Body of pancreas (tissue), 4 donors: ENCODE measurements around the gene LUC7L. TPM values are rescaled to one million over a fixed set of nuclear protein-coding genes. Genes with fewer than 3 reads are reported as not detected.
A peak's percentile ranks its signal among the peaks of the same experiment; 100 is the strongest.
"Not testable (repeated sequence)": the region's sequence is repeated elsewhere in the genome, so short reads cannot be mapped to it uniquely, and the experiment has no call there.

Experiments used
- ATAC-seq: fragments of 150-250 bp; one replicate; pipeline ENCODE4 v1.9.1; 2016
- DNase-seq, 4 donors: peaks; one replicate each; pipeline ENCODE4 v3.0.0-alpha.2; 2019
- H3K27ac ChIP-seq, 4 donors: fragments of 200-600 bp; sonication (generic); 1 replicate in 3 of 4; 2 replicates in 1 of 4; pipeline versions ENCODE4 v1.5.1 to v1.6.1; 2016 to 2019; ENCODE audit warnings: mild to moderate bottlenecking in 1 of 4, mixed read lengths in 1 of 4, moderate library complexity in 1 of 4
- H3K27me3 ChIP-seq, 2 donors: fragments of 200-600 bp; sonication (generic); one replicate each; pipeline ENCODE4 v1.6.0; 2016; ENCODE audit warnings: mild to moderate bottlenecking in 1 of 2
- H3K36me3 ChIP-seq, 2 donors: fragments of 200-600 bp; sonication (generic); replicated peaks in 1 of 2; 2 replicates each; pipeline ENCODE4 v1.5.1; 2016; ENCODE audit warnings: low read depth in 2 of 2; ENCODE audit not compliant: insufficient read depth in 1 of 2
- H3K4me1 ChIP-seq: fragments of 200-600 bp; sonication (generic); one replicate; pipeline ENCODE4 v1.6.0; 2016
- H3K4me3 ChIP-seq, 2 donors: fragments of 200-600 bp; sonication (generic); 1 replicate in 1 of 2; 2 replicates in 1 of 2; pipeline ENCODE4 v1.5.1; 2016 to 2019
- H3K9me3 ChIP-seq, 3 donors: fragments of 200-600 bp; sonication (generic); 1 replicate in 2 of 3; 2 replicates in 1 of 3; pipeline ENCODE4 v1.5.1; 2016
- CTCF ChIP-seq, 7 experiments: fragments of 450-650 bp in 4 of 7; fragments of 200-600 bp in 3 of 7; sonication (generic) in 3 of 7; IDR thresholded peaks; one replicate each; pipeline ENCODE4 v1.5.1; 2016 to 2019; ENCODE audit warnings: antibody characterized with exemption in 7 of 7
- POLR2A ChIP-seq, 3 donors: fragments of 450-650 bp; IDR thresholded peaks; one replicate each; pipeline ENCODE4 v1.6.1; 2016; ENCODE audit warnings: antibody characterized with exemption in 3 of 3, mild to moderate bottlenecking in 2 of 3
- WGBS, 2 donors: methylation state at CpG; one replicate each; pipeline ENCODE4 v1.1.5; 2017; 5-methylcytosine and 5-hydroxymethylcytosine counted together
- intact Hi-C: fragments of 100-400 bp; cut with DNase I; formaldehyde crosslinking; loops from one replicate; pipeline ENCODE4 v1.15.1; 2023
- total RNA-seq, 2 donors: library from RNA; depleted of rRNA; stranded (reverse); fragments of >200 nt; gene quantifications; one replicate each; pipeline ENCODE4 v1.1.0, GENCODE V29; 2016

Gene LUC7L
- total RNA-seq, 2 donors from 2014 or later = 106 to 162 TPM

DNA sequence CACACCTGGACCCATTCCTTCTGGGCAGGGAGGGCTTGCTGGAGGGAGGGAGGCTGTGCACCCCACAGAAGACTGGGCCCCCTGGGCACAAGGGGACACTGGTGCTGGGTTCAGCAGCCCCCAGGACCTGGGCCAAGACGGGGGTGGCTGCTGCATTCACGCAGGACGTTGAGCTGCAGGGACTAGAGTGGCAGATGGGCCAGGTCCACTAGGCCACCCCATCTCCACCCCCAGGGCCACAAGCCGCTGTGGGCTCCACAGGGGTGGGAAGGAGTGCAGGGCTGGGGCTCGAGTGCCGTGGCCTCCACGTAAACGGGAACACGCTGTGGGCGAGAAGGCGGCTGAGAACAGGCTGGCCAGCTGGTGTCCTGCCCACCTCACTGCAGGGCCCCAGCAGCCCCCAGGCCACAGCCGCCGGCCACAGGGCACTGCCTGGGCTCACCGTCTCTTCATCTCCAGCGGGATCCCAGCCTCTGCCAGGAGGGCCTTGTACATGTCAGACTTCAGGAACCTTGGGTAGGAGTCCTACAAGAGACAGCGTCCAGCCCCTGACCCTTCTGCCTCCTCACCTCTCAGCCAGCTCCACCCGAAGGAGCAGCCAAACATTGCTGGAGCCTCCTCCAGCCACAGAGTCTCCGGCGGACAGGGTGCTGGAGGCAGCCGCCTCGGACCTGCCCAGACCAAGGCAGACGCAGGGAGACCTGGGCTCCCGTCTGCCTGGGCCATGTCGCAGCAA, 40.0 kb upstream of the LUC7L start:
- peak; percentile 15 for ATAC-seq
- intact Hi-C loops = no loop called here
- Histone ChIP-seq H3K27me3 (no peaks in the 10 kb centered on the region), H3K27ac (peak overlapping the region; percentile 77 to 84 (median 82)), H3K36me3 (no peaks in the 10 kb centered on the region), H3K4me3 (no peak overlapping the region), H3K9me3 (no peaks in the 10 kb centered on the region), H3K4me1 (peaks cover 44% of the 10 kb centered on the region)
- TF ChIP-seq POLR2A (IDR thresholded peaks at IDR 0.05) (no peak), CTCF (IDR thresholded peaks at IDR 0.05) (no peak)
- WGBS, 2 donors = 43 to 60% methylated on average over 1 to 21 of the region's 24 CpGs
- DNase-seq = peak in 1 of 4 donors; percentile 38

DNA sequence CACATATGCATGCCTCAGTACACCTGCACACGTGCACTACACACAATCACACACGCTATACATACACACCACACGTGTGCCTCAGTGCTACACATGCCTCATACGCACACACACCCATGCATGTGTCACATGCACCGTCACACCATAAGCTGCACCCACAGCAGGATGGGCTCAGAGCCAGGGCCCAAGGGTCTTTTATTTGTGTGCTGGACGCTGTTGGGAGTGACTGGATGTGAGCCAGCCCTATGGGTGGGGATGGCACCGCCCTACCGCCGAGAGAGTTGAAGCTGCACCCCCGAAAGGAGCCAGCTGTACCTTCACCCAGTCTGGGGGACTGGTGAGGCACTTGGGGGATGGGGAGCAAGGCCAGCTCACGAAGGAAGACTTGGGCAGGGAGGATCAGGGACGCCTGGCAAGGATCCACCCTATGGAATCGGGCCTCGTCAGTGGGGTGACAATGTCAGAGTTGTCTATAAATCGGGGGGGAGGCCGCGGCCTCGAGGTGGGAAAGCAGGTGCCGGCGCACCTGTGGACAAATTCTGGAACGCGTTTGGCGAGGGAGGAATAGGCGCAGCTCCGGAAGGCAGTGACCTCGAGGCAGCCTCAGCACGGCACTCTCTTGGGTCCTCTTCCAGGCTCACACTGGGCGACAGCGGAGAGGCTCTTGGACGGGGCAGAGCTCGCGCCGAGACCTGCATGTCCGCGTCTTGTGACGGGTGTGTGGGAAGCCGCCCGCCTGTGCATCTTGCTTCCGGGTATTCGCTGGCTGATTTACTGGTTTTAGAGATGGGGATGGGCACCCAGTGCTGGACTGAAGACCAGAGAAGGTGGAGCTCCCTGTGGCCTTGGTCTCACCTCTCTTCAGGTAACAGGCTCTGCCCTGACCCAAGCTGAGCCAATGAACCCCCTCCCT, 39.1 kb upstream of the LUC7L start:
- intact Hi-C loops = no loop called here
- peak overlapping the region; percentile 77 to 84 (median 82) for H3K27ac ChIP-seq

DNA sequence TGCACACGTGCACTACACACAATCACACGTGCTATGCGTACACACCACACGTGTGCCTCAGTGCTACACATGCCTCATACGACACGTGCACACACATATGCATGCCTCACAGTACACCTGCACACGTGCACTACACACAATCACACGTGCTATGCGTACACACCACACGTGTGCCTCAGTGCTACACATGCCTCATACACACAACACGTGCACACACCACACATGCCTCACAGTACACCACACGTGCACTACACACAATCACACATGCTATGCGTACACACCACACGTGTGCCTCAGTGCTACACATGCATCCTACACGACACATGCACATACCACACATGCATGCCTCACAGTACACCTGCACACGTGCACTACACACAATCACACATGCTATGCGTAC, 38.3 kb upstream of the LUC7L start:
- WGBS, 2 donors = 81 to 85% methylated on average over 17 of the region's 17 CpGs
- DNase-seq, H3K9me3 ChIP-seq, H3K27ac ChIP-seq, intact Hi-C loops, H3K36me3 ChIP-seq, ATAC-seq, H3K27me3 ChIP-seq, H3K4me3 ChIP-seq: not testable (repeated sequence)
- peaks cover 31% of the 10 kb centered on the region for H3K4me1 ChIP-seq

More for the DNA sequence above, 39.1 kb upstream of the LUC7L start:
- Histone ChIP-seq H3K4me1 (peaks cover 36% of the 10 kb centered on the region), H3K9me3 (no peaks in the 10 kb centered on the region), H3K4me3 (no peak overlapping the region), H3K27me3 (no peaks in the 10 kb centered on the region), H3K36me3 (peaks cover 2 to 3% of the 10 kb centered on the region in 2 donors)
- TF ChIP-seq CTCF (IDR thresholded peaks at IDR 0.05) = no peak
- peak; percentile 24 to 66 (median 52) for TF ChIP-seq POLR2A (IDR thresholded peaks at IDR 0.05)
- DNase-seq = peak; percentile 71 to 91 (median 86)
- ATAC-seq = peak; percentile 76
- 24 to 40% methylated on average over 19 to 40 of the region's 40 CpGs for WGBS, 2 donors

DNA sequence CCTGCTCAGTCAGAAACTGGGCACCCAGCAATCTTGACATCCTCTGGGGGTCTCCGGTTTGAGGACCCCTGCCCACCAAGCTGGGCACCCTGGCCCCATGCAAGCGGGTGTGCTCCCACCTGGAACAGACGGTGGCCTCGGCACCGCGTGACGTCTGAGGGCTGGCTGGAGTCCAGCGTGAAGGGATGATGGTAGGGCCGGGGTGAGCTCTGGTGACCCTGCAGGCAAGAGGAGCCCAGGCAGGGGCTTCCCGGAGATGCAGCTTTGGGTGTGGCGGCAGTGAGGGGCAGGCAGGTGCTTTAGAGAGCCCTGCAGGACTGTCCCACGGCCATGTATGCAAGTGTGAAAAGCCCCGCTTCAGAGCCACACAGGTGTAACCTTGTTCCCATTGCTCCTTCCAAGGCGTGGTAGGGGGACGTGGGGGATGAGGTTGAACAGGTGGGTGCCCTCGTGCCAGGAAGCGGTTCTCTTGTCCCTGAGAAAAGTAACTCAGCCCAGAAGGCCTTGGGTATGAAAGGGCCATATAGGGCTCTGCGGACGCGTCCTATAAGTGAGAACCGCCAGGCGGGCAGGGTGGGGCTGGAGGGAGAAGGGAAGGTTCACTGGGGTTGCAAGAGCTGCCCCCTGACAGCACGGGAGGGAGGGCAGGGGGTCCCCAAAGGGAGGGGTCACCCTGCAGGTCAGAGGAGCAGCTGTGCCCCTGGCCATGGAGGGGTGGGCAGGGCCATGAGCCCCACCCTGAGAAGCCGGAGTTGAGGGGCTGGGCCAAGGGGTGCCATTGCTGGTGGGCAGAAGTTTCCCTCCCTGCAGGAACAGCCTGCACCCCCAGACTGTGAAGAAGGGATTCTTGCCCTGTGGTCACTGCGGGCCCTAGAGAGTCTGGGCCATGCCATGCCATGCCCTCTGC, 37.3 kb upstream of the LUC7L start:
- intact Hi-C loops = no loop called here
- DNase-seq = peak in 1 of 4 donors; percentile 23
- WGBS, 2 donors = 73 to 78% methylated on average over 15 to 25 of the region's 25 CpGs
- Histone ChIP-seq H3K4me1 (peaks cover 33% of the 10 kb centered on the region), H3K36me3 (peaks cover 4 to 6% of the 10 kb centered on the region in 2 donors), H3K27me3 (no peaks in the 10 kb centered on the region), H3K4me3 (no peak overlapping the region), H3K27ac (no peak overlapping the region), H3K9me3 (no peaks in the 10 kb centered on the region)
- TF ChIP-seq CTCF (IDR thresholded peaks at IDR 0.05) = no peak
- TF ChIP-seq POLR2A (IDR thresholded peaks at IDR 0.05) = no peak
- no peak for ATAC-seq
